Heart right ventricle (tissue), 16 donors: ENCODE data around the gene USP17L28. TPM values are rescaled to one million over a fixed set of nuclear protein-coding genes. Genes with fewer than 3 reads are reported as not detected.
"Not testable (repeated sequence)": the region's sequence is repeated elsewhere in the genome, so short reads cannot be mapped to it uniquely, and the experiment has no call there.

Experiments
- ATAC-seq, 8 donors: fragments of 200-7000 bp; cut with Tn5 transposase; one replicate each; pipeline ENCODE4 v1.9.1; 2020; ENCODE audit warnings: mild to moderate bottlenecking in 8 of 8, moderate library complexity in 8 of 8, moderate number of reproducible peaks in 1 of 8
- DNase-seq, 2 donors: peaks; one replicate each; pipeline ENCODE4 v3.0.0-alpha.2; 2020
- H3K27ac ChIP-seq, 10 donors: fragments of 200-600 bp; sonication (generic) in 2 of 10; one replicate each; pipeline versions ENCODE4 v1.5.0 to v1.8.0; 2020 to 2022; ENCODE audit warnings: mild to moderate bottlenecking in 3 of 10
- H3K27me3 ChIP-seq, 7 donors: fragments of 200-600 bp; one replicate each; pipeline ENCODE4 v1.8.0; 2021 to 2022; ENCODE audit warnings: mild to moderate bottlenecking in 2 of 7
- H3K36me3 ChIP-seq, 9 donors: fragments of 200-600 bp; sonication (generic) in 1 of 9; one replicate each; pipeline versions ENCODE4 v1.5.0 to v1.8.0; 2020 to 2022; ENCODE audit warnings: mild to moderate bottlenecking in 2 of 9
- H3K4me1 ChIP-seq, 9 donors: fragments of 200-600 bp; sonication (generic) in 1 of 9; one replicate each; pipeline versions ENCODE4 v1.5.0 to v1.8.0; 2020 to 2022; ENCODE audit warnings: mild to moderate bottlenecking in 4 of 9
- H3K4me3 ChIP-seq, 10 donors: fragments of 200-600 bp; sonication (generic) in 2 of 10; one replicate each; pipeline versions ENCODE4 v1.5.0 to v1.8.0; 2020 to 2022; ENCODE audit warnings: mild to moderate bottlenecking in 7 of 10, moderate library complexity in 2 of 10
- H3K9me3 ChIP-seq, 11 donors: fragments of 200-600 bp in 10 of 11; sonication (generic) in 2 of 11; one replicate each; pipeline versions ENCODE4 v1.5.0 to v1.8.0; 2013 to 2022; ENCODE audit warnings: mild to moderate bottlenecking in 2 of 11, control low read depth in 1 of 11, moderate library complexity in 1 of 11
- WGBS, 2 donors: extraction: QIAGEN DNeasy Blood & Tissue Kit; methylation state at CpG; one replicate each; pipeline ENCODE4 v1.1.7; 2013; ENCODE audit warnings: inconsistent platforms in 1 of 2; 5-methylcytosine and 5-hydroxymethylcytosine counted together
- intact Hi-C, 10 donors: fragments of 100-400 bp; cut with DNase I; formaldehyde crosslinking; loops; one replicate each; pipeline versions ENCODE4 v1.11.1 to v1.14.2; 2022
- long read RNA-seq, 3 donors: library from polyadenylated mRNA; unstranded; transcript quantifications; one replicate each; pipeline ENCODE4 v2.0.0, GENCODE V29; 2020 to 2021
- polyA plus RNA-seq, 2 donors: library from polyadenylated mRNA; stranded (reverse); fragments of 200-250 nt; gene quantifications; one replicate each; pipeline ENCODE4 v1.2.3, GENCODE V29; 2013
- total RNA-seq, 10 donors: library from RNA; stranded (reverse); fragmentation: NEBNext Ultra II Directional in 3 of 10; extraction: Animal tissue kit (Norgen Biotek cat#: 25700) in 3 of 10; gene quantifications; one replicate each; pipeline versions ENCODE4 v1.2.1 to v1.2.4, GENCODE V29; 2021 to 2023
- donor health status: Arrhythmogenic right ventricular cardiomyopathy.
- donor health status: ischemic (EF 13 %, LVEDD 7.1; RV severe dilation, severe dysfunction).
- donor health status: healthy with polysubstance abuse.
- donor health status: DM: no; HTN: yes; CAD: no.
- donor health status: DM: no; HTN: no; CAD: no.
- donor health status: ischemic (EF 25% LVEDD 6.9; RV normal size, moderate dysfunction).
- donor health status: ischemic (EF 25% LVEDD 5.7; RV mildly dilated, moderate dysfunction).
- donor health status: healthy.
- donor health status: DM: yes; HTN: yes; CAD: no.
- donor health status: Ischemic cardiomyopathy.
- donor health status: ischemic (EF 35%, LVEDD 5.7; RV mildly dilated, moderate dysfunction).
- donor health status: nonischemic (EF 11% LVEDD 7.7; RV severe dilation, severe dysfunction).
- donor health status: DM: yes; HTN: yes; CAD: no.
- donor health status: PGD.
- donor health status: ischemic (EF 29% LVEDD 5.4; RV normal size, mild dysfunction).
- donor health status: nonischemic (EF 23%, LVEDD 6.1; RV moderate dilation, normal function).

Gene USP17L28
- total RNA-seq (not detected), polyA plus RNA-seq (not detected)
- long read RNA-seq, donor 1 = 0 reads
- long read RNA-seq, donor 2 = 0 reads
- long read RNA-seq, donor 3 = 0 reads

- H3K9me3 ChIP-seq, DNase-seq, H3K4me1 ChIP-seq, H3K27ac ChIP-seq, H3K36me3 ChIP-seq, intact Hi-C loops, H3K4me3 ChIP-seq, ATAC-seq, H3K27me3 ChIP-seq: not testable (repeated sequence)
- no CpG with 5 or more reads among the region's 15 CpGs for WGBS, 2 donors
These were observed at the start of gene USP17L28 for GRCh38 chr4:9348593-9348992. Gene USP17L28, plus strand, starts transcription at chr4:9348893. Its CDS starts 0 bp downstream, at chr4:9348893.

DNA sequence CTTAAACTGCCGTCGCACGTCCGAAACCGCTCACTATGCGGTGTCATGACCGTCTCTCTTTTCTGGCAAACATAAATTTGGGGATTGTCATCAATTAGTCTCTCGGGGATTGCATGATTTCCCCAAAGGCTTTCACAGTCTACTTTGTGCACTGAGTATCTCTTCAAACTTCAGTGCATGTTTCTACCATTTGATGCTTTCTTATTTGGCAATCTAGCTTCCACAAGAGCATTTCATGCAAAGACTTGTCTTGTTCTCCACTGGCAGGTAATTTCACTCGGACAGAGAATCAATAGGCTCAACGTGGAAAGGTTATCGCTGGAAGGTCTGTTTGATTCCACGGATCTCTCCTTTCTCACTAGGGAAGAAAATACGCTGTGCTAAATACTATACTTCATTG lies 24.5 kb upstream of the USP17L28 start:
- intact Hi-C loops, H3K9me3 ChIP-seq: not testable (repeated sequence)
- 85 to 92% methylated on average over 1 of the region's 13 CpGs for WGBS, 2 donors

DNA sequence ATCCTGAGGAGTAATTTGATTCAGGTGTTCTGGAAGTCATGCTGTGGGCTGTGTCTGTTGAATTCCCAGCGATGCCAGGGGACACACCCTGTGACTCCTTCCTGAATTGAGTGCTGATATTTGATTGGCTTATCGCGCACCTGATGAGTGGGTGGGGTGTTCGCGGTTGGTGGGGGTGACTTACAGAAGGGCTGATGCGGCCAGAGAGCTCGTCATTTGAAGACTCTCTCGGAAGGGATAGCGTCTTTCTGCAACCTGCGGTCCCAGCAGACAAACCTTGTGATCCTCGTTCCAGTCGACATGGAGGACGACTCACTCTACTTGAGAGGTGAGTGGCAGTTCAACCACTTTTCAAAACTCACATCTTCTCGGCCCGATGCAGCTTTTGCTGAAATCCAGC lies 23.8 kb upstream of the USP17L28 start, which contains the start of gene USP17L24:
Gene USP17L24 (plus strand): TSS at position 301 of the 400 bp plus-strand sequence. CDS start 0 bp downstream, at position 301.
- DNase-seq, H3K4me1 ChIP-seq, H3K27me3 ChIP-seq, ATAC-seq, H3K9me3 ChIP-seq, H3K27ac ChIP-seq, H3K36me3 ChIP-seq, intact Hi-C loops, H3K4me3 ChIP-seq: not testable (repeated sequence)
- no CpG with 5 or more reads among the region's 15 CpGs for WGBS, 2 donors

More for the DNA sequence above, 24.5 kb upstream of the USP17L28 start:
- H3K27me3 ChIP-seq, H3K4me3 ChIP-seq, H3K27ac ChIP-seq, DNase-seq, ATAC-seq, H3K36me3 ChIP-seq, H3K4me1 ChIP-seq: not testable (repeated sequence)

GRCh38 chr4:9329611-9330010 lies 19.1 kb upstream of the USP17L28 start, which contains the start of gene USP17L25:
Gene USP17L25, plus strand, starts transcription at chr4:9329911. Its CDS starts 0 bp downstream, at chr4:9329911.
- H3K9me3 ChIP-seq, H3K27ac ChIP-seq, H3K27me3 ChIP-seq, H3K4me3 ChIP-seq, H3K36me3 ChIP-seq, ATAC-seq, H3K4me1 ChIP-seq, DNase-seq, intact Hi-C loops: not testable (repeated sequence)
- no CpG with 5 or more reads among the region's 15 CpGs for whole genome bisulfite sequencing, 2 donors

- H3K36me3 ChIP-seq, ATAC-seq, DNase-seq, H3K27ac ChIP-seq, H3K27me3 ChIP-seq, intact Hi-C loops, H3K9me3 ChIP-seq, H3K4me1 ChIP-seq, H3K4me3 ChIP-seq: not testable (repeated sequence)
- WGBS, 2 donors = 81% methylated on average over 9 of the region's 15 CpGs; no CpG with 5 or more reads in 1 of the 2 donors
These were observed 14.3 kb upstream of the USP17L28 start, which contains the start of gene USP17L26 for GRCh38 chr4:9334358-9334757. Gene USP17L26, plus strand, starts transcription at chr4:9334658. Its CDS starts 0 bp downstream, at chr4:9334658.

DNA sequence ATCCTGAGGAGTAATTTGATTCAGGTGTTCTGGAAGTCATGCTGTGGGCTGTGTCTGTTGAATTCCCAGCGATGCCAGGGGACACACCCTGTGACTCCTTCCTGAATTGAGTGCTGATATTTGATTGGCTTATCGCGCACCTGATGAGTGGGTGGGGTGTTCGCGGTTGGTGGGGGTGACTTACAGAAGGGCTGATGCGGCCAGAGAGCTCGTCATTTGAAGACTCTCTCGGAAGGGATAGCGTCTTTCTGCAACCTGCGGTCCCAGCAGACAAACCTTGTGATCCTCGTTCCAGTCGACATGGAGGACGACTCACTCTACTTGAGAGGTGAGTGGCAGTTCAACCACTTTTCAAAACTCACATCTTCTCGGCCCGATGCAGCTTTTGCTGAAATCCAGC lies 9.6 kb upstream of the USP17L28 start, which contains the start of gene USP17L5:
Gene USP17L5 (plus strand): TSS at position 301 of the 400 bp plus-strand sequence. CDS start 0 bp downstream, at position 301.
- H3K36me3 ChIP-seq, ATAC-seq, H3K27me3 ChIP-seq, H3K4me1 ChIP-seq, H3K9me3 ChIP-seq, H3K27ac ChIP-seq, H3K4me3 ChIP-seq, intact Hi-C loops, DNase-seq: not testable (repeated sequence)
- no CpG with 5 or more reads among the region's 15 CpGs for WGBS, 2 donors

GRCh38 chr4:9343848-9344247 lies 4.8 kb upstream of the USP17L28 start, which contains the start of gene USP17L27:
Gene USP17L27, plus strand, starts transcription at chr4:9344148. Its CDS starts 0 bp downstream, at chr4:9344148.
- H3K27ac ChIP-seq, H3K4me3 ChIP-seq, H3K4me1 ChIP-seq, ATAC-seq, DNase-seq, H3K36me3 ChIP-seq, intact Hi-C loops, H3K9me3 ChIP-seq, H3K27me3 ChIP-seq: not testable (repeated sequence)
- no CpG with 5 or more reads among the region's 15 CpGs for WGBS, 2 donors

- H3K9me3 ChIP-seq, H3K27ac ChIP-seq, H3K27me3 ChIP-seq, ATAC-seq, H3K36me3 ChIP-seq, H3K4me3 ChIP-seq, H3K4me1 ChIP-seq, intact Hi-C loops: not testable (repeated sequence)
- WGBS, 2 donors = 91 to 93% methylated on average over 13 of the region's 18 CpGs
- DNase-seq = peak in 1 of 2 donors; percentile 17
These were observed 2.2 kb downstream of the USP17L28 start for GRCh38 chr4:9350866-9351265.

- H3K27ac ChIP-seq, intact Hi-C loops, H3K27me3 ChIP-seq, H3K36me3 ChIP-seq, ATAC-seq, DNase-seq, H3K9me3 ChIP-seq, H3K4me3 ChIP-seq, H3K4me1 ChIP-seq: not testable (repeated sequence)
- WGBS, 2 donors = no CpG with 5 or more reads among the region's 15 CpGs
These were observed 4.6 kb downstream of the USP17L28 start, which contains the start of gene USP17L29 for GRCh38 chr4:9353338-9353737. Gene USP17L29, plus strand, starts transcription at chr4:9353638. Its CDS starts 0 bp downstream, at chr4:9353638.

GRCh38 chr4:9362829-9363228 lies 14.1 kb downstream of the USP17L28 start, which contains the start of gene USP17L30:
Gene USP17L30, plus strand, starts transcription at chr4:9363129. Its CDS starts 0 bp downstream, at chr4:9363129.
- intact Hi-C loops = not testable (repeated sequence)

GRCh38 chr4:9379881-9380280 lies 31.2 kb downstream of the USP17L28 start:
- DNase-seq, H3K9me3 ChIP-seq, H3K36me3 ChIP-seq, ATAC-seq, intact Hi-C loops, H3K4me1 ChIP-seq, H3K4me3 ChIP-seq, H3K27ac ChIP-seq, H3K27me3 ChIP-seq: not testable (repeated sequence)
- WGBS, 2 donors = 29 to 55% methylated on average over 1 of the region's 1 CpG

More at GRCh38 chr4:9362829-9363228, 14.1 kb downstream of the USP17L28 start, which contains the start of gene USP17L30:
- not testable (repeated sequence) for H3K27me3 ChIP-seq, H3K27ac ChIP-seq, H3K9me3 ChIP-seq, DNase-seq, H3K36me3 ChIP-seq, H3K4me3 ChIP-seq, ATAC-seq, H3K4me1 ChIP-seq
- no CpG with 5 or more reads among the region's 15 CpGs for WGBS, 2 donors
